NCI-H82 treated with DMSO at 0.1 percent for 48 hours (cell line): ENCODE measurements around the gene PRDM2.

Experiments
- DNase-seq: peaks from one replicate; lab custom pipeline; 2025; ENCODE audit not compliant: unreplicated experiment; lab: John Stamatoyannopoulos, UW

PRDM2 gene

GRCh38 chr1:13809461-13810159 is 109.6 kb downstream of the PRDM2 start:
- peak; percentile 25 for DNase-seq

- no peak for DNase-seq
Measured at GRCh38 chr1:13812456-13813397, 112.7 kb downstream of the PRDM2 start.

GRCh38 chr1:13813398-13814012 is 113.5 kb downstream of the PRDM2 start:
- DNase-seq: peak; percentile 18

GRCh38 chr1:13814131-13814530 is 114.1 kb downstream of the PRDM2 start:
- no peak for DNase-seq

- no peak for DNase-seq
Measured at GRCh38 chr1:13816016-13816760, 116.2 kb downstream of the PRDM2 start.

- no peak for DNase-seq
Measured at GRCh38 chr1:13817906-13818305, 117.9 kb downstream of the PRDM2 start.

- no peak for DNase-seq
Measured at GRCh38 chr1:13818926-13819325, 118.9 kb downstream of the PRDM2 start.

GRCh38 chr1:13819642-13820041 is 119.7 kb downstream of the PRDM2 start:
- no peak for DNase-seq

GRCh38 chr1:13820055-13820454 is 120.1 kb downstream of the PRDM2 start:
- DNase-seq: no peak

GRCh38 chr1:13820456-13820855 is 120.5 kb downstream of the PRDM2 start:
- no peak for DNase-seq

GRCh38 chr1:13823126-13823880 is 123.3 kb downstream of the PRDM2 start:
- DNase-seq: no peak

- DNase-seq: no peak
Measured at GRCh38 chr1:13823936-13824335, 123.9 kb downstream of the PRDM2 start.

- no peak for DNase-seq
Measured at GRCh38 chr1:13824626-13825025, 124.6 kb downstream of the PRDM2 start.

- no peak for DNase-seq
Measured at GRCh38 chr1:13825033-13825432, 125.0 kb downstream of the PRDM2 start.

GRCh38 chr1:13826009-13826408 is 126.0 kb downstream of the PRDM2 start:
- no peak for DNase-seq

- DNase-seq: no peak
Measured at GRCh38 chr1:13826591-13826990, 126.6 kb downstream of the PRDM2 start.

- no peak for DNase-seq
Measured at GRCh38 chr1:13828454-13829151, 128.6 kb downstream of the PRDM2 start.

GRCh38 chr1:13829152-13829769 is 129.3 kb downstream of the PRDM2 start:
- DNase-seq: no peak

GRCh38 chr1:13830170-13830569 is 130.2 kb downstream of the PRDM2 start:
- DNase-seq: no peak
